ENCODE data around the gene PTPRN. TPM values are rescaled to one million over a fixed set of nuclear protein-coding genes. Genes with fewer than 3 reads are reported as not detected.
A peak's percentile ranks its signal among the peaks of the same experiment; 100 is the strongest.

Gene PTPRN
- total and polyA plus RNA-seq, 10 of the 15 experiments (the other 5 are each of a cell fraction or from before 2014, with no cell fraction given): 0.28 to 0.69 TPM; not detected in 8

GRCh38 chr2:219243291-219243761 lies 65.9 kb downstream of the PTPRN start:
- H3K27me3 ChIP-seq (replicated peaks in 1 of 2; ENCODE audit: control insufficient read depth in 2 of 2, insufficient read depth in 2 of 2, low read length in 1 of 2): no peaks in the 10 kb centered on the region
- H3K36me3 ChIP-seq (ENCODE audit: control insufficient read depth in 2 of 2, insufficient read depth in 2 of 2, low read length in 1 of 2): peaks cover 3 to 10% of the 10 kb centered on the region in 2 experiments; a peak in 3 of 4 replicates
- WGBS (ENCODE audit: insufficient coverage, insufficient replicate concordance, low lambda C conversion rate, missing lambda C conversion rate): 72% methylated on average over 27 of the region's 28 CpGs
- H3K9ac ChIP-seq (ENCODE audit: control insufficient read depth, insufficient read depth, low read length): no peak overlapping the region
- BruUV-seq (replicated peaks): no TSS peak
- POLR2A ChIA-PET: interaction anchor here (3.0 kb wide), 1 partner anchor 67 kb away, joined by 17 read pairs; the partner anchor contains the start of gene CNPPD1
- FAIRE-seq (no peak), ATAC-seq (no peak), DNase-seq (ENCODE audit: low read depth, low spot score) (no peak)
- H3K4me3 ChIP-seq: no peak overlapping the region
- H3K27ac ChIP-seq (ENCODE audit: control insufficient read depth, insufficient read depth): no peak overlapping the region
- H3K4me1 ChIP-seq (ENCODE audit: control insufficient read depth, insufficient read depth, low read length): peaks cover 28% of the 10 kb centered on the region
- H2AFZ ChIP-seq (ENCODE audit: control insufficient read depth, low read depth, low read length): no peak overlapping the region
- CTCF ChIA-PET: interaction anchor here (1.0 to 3.4 kb wide), 2 partner anchors 10 to 51 kb away, joined by 3 to 27 read pairs; partner anchors contain the start of gene TUBA4B
- intact Hi-C loops (cut with micrococcal nuclease; ENCODE audit: unreplicated experiment) (no loop called here), in situ Hi-C loops (cut with MboI) (no loop called here)
- TF ChIP-seq YBX1 (IDR thresholded peaks at IDR 0.05) (no peak), NR2C2 (IDR thresholded peaks at IDR 0.05; ENCODE audit: borderline replicate concordance, control insufficient read depth, insufficient read length, low read depth) (no peak), CBFB (IDR thresholded peaks at IDR 0.05; ENCODE audit: low read depth) (no peak), ZBTB11 (CRISPR knock-in tag; IDR thresholded peaks at IDR 0.05) (no peak), ZZZ3 (IDR thresholded peaks at IDR 0.05; ENCODE audit: control insufficient read depth, insufficient read length, low read depth) (no peak), POLR2AphosphoS5 (IDR thresholded peaks at IDR 0.05; ENCODE audit: low read length) (no peak), EED (IDR thresholded peaks at IDR 0.05; ENCODE audit: low read depth) (no peak)
- TF ChIP-seq, protein P1, sequence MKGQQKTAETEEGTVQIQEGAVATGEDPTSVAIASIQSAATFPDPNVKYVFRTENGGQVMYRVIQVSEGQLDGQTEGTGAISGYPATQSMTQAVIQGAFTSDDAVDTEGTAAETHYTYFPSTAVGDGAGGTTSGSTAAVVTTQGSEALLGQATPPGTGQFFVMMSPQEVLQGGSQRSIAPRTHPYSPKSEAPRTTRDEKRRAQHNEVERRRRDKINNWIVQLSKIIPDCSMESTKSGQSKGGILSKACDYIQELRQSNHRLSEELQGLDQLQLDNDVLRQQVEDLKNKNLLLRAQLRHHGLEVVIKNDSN (IDR thresholded peaks at IDR 0.05; ENCODE audit: borderline replicate concordance, extremely low read length, insufficient read depth, low read depth, low read length): peak; percentile 9
- TF ChIP-seq, protein P2, sequence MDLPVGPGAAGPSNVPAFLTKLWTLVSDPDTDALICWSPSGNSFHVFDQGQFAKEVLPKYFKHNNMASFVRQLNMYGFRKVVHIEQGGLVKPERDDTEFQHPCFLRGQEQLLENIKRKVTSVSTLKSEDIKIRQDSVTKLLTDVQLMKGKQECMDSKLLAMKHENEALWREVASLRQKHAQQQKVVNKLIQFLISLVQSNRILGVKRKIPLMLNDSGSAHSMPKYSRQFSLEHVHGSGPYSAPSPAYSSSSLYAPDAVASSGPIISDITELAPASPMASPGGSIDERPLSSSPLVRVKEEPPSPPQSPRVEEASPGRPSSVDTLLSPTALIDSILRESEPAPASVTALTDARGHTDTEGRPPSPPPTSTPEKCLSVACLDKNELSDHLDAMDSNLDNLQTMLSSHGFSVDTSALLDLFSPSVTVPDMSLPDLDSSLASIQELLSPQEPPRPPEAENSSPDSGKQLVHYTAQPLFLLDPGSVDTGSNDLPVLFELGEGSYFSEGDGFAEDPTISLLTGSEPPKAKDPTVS (IDR thresholded peaks at IDR 0.05; ENCODE audit: low read depth, low read length): no peak
- no peaks in the 10 kb centered on the region for H4K20me1 ChIP-seq (ENCODE audit: control insufficient read depth, insufficient read depth)
- SMC1A ChIA-PET (ENCODE audit: uncharacterized antibody, unreplicated experiment): interaction anchor here (1.2 kb wide), 1 partner anchor 11 kb away, joined by 3 read pairs; no protein-coding TSS in a partner anchor
- RAD21 ChIA-PET (ENCODE audit: unreplicated experiment): no interaction called here
- peaks cover 16% of the 10 kb centered on the region for H3K79me2 ChIP-seq (ENCODE audit: control insufficient read depth, insufficient read depth, low read length)
- H3K9me3 ChIP-seq (replicated peaks; ENCODE audit: control insufficient read depth, insufficient read depth, low read length): no peaks in the 10 kb centered on the region
- no peak overlapping the region for H3K4me2 ChIP-seq (ENCODE audit: control insufficient read depth, insufficient read depth)

MicroRNA genes within 50 kb of the gene (microRNA counts, 767-probe panel; counts per million panel counts)
- microRNA hsa-miR-153: 55.3 counts per million

Small RNA genes within 50 kb of the gene (microRNA-seq; reads per million reads assigned to microRNA genes)
- not detected for gene MIR153-1

Small RNA genes within 50 kb of the gene (small RNA-seq; reads per million reads assigned to genes)
- not detected for gene AC053503.3
- gene MIR153-1: 0.39 reads per million, percentile 3 among the genes with 10 or more reads in this experiment

Other genes starting within 250 kb of the PTPRN start
Only the 7 nearest of the 22 such genes appear.
- 3.7 and 5.1 TPM in 2 replicates for gene GLB1L, start 64.0 kb downstream of the PTPRN start, total RNA-seq (2014; rRNA removed)
- gene GLB1L, start 64.0 kb downstream of the PTPRN start, total RNA-seq (2014; rRNA removed; fragmentation: Illumina TruSeq; extraction: Trizol): 2.1 and 3.3 TPM in 2 replicates
- 2.8 and 4.5 TPM in 2 replicates for gene GLB1L, start 64.0 kb downstream of the PTPRN start, total RNA-seq (2021)
- 2.8 and 3.4 TPM in 2 replicates for gene GLB1L, start 64.0 kb downstream of the PTPRN start, polyA plus RNA-seq (2011; rRNA removed)
- 3.5 and 5.5 TPM in 2 replicates for gene GLB1L, start 64.0 kb downstream of the PTPRN start, polyA plus RNA-seq (2014; fragmentation: Illumina TruSeq; extraction: Trizol)
- 1 to 10 TPM in 1 of 2 experiments, under 1 TPM in 1; 0.29 to 1.0 TPM for gene GLB1L, start 64.0 kb downstream of the PTPRN start, polyA plus RNA-seq (2014; fragmentation: Nextera tagmentation; extraction: Ambion mirVana)
- 4.5 and 4.6 TPM in 2 replicates for gene GLB1L, start 64.0 kb downstream of the PTPRN start, polyA plus RNA-seq (2014; rRNA removed)
- 1 to 10 TPM; 1.3 to 2.6 TPM for gene GLB1L, start 64.0 kb downstream of the PTPRN start, polyA plus RNA-seq (2016; fragmentation: Nextera tagmentation; extraction: Ambion mirVana)
- gene STK16, start 63.9 kb downstream of the PTPRN start, total RNA-seq (2014; rRNA removed): 11.0 and 13.6 TPM in 2 replicates
- gene STK16, start 63.9 kb downstream of the PTPRN start, total RNA-seq (2014; rRNA removed; fragmentation: Illumina TruSeq; extraction: Trizol): 24.9 and 26.5 TPM in 2 replicates
- gene STK16, start 63.9 kb downstream of the PTPRN start, total RNA-seq (2021): 28.8 and 33.9 TPM in 2 replicates
- 30.1 and 50.1 TPM in 2 replicates for gene STK16, start 63.9 kb downstream of the PTPRN start, polyA plus RNA-seq (2011; rRNA removed)
- gene STK16, start 63.9 kb downstream of the PTPRN start, polyA plus RNA-seq (2014; fragmentation: Illumina TruSeq; extraction: Trizol): 23.0 and 45.6 TPM in 2 replicates
- gene STK16, start 63.9 kb downstream of the PTPRN start, polyA plus RNA-seq (2014; fragmentation: Nextera tagmentation; extraction: Ambion mirVana): 1 to 10 TPM; 8.4 to 9.0 TPM
- gene STK16, start 63.9 kb downstream of the PTPRN start, polyA plus RNA-seq (2014; rRNA removed): 30.8 and 31.2 TPM in 2 replicates
- gene STK16, start 63.9 kb downstream of the PTPRN start, polyA plus RNA-seq (2016; fragmentation: Nextera tagmentation; extraction: Ambion mirVana): 1 to 10 TPM; 4.3 to 5.9 TPM
- gene TUBA4B, start 56.2 kb downstream of the PTPRN start, total RNA-seq (2014; rRNA removed): not detected in 2 replicates
- not detected in 2 replicates for gene TUBA4B, start 56.2 kb downstream of the PTPRN start, total RNA-seq (2014; rRNA removed; fragmentation: Illumina TruSeq; extraction: Trizol)
- not detected in 2 replicates for gene TUBA4B, start 56.2 kb downstream of the PTPRN start, total RNA-seq (2021)
- gene TUBA4B, start 56.2 kb downstream of the PTPRN start, polyA plus RNA-seq (2011; rRNA removed): 0.07 TPM in 1 of 2 replicates, not detected in the other
- not detected in 2 replicates for gene TUBA4B, start 56.2 kb downstream of the PTPRN start, polyA plus RNA-seq (2014; fragmentation: Illumina TruSeq; extraction: Trizol)
- not detected for gene TUBA4B, start 56.2 kb downstream of the PTPRN start, polyA plus RNA-seq (2014; fragmentation: Nextera tagmentation; extraction: Ambion mirVana)
- gene TUBA4B, start 56.2 kb downstream of the PTPRN start, polyA plus RNA-seq (2014; rRNA removed): not detected in 2 replicates
- not detected for gene TUBA4B, start 56.2 kb downstream of the PTPRN start, polyA plus RNA-seq (2016; fragmentation: Nextera tagmentation; extraction: Ambion mirVana)
- 126 and 130 TPM in 2 replicates for gene TUBA4A, start 55.5 kb downstream of the PTPRN start, total RNA-seq (2014; rRNA removed)
- gene TUBA4A, start 55.5 kb downstream of the PTPRN start, total RNA-seq (2014; rRNA removed; fragmentation: Illumina TruSeq; extraction: Trizol): 81.9 and 89.4 TPM in 2 replicates
- gene TUBA4A, start 55.5 kb downstream of the PTPRN start, total RNA-seq (2021): 117 and 142 TPM in 2 replicates
- 85.4 and 270 TPM in 2 replicates for gene TUBA4A, start 55.5 kb downstream of the PTPRN start, polyA plus RNA-seq (2011; rRNA removed)
- 308 and 325 TPM in 2 replicates for gene TUBA4A, start 55.5 kb downstream of the PTPRN start, polyA plus RNA-seq (2014; fragmentation: Illumina TruSeq; extraction: Trizol)
- gene TUBA4A, start 55.5 kb downstream of the PTPRN start, polyA plus RNA-seq (2014; fragmentation: Nextera tagmentation; extraction: Ambion mirVana): 10 to 100 TPM; 58.2 to 88.6 TPM
- 118 and 122 TPM in 2 replicates for gene TUBA4A, start 55.5 kb downstream of the PTPRN start, polyA plus RNA-seq (2014; rRNA removed)
- 100 to 1,000 TPM; 229 to 254 TPM for gene TUBA4A, start 55.5 kb downstream of the PTPRN start, polyA plus RNA-seq (2016; fragmentation: Nextera tagmentation; extraction: Ambion mirVana)
- gene DNAJB2, start 30.0 kb downstream of the PTPRN start, total RNA-seq (2014; rRNA removed): 13.4 and 14.6 TPM in 2 replicates
- gene DNAJB2, start 30.0 kb downstream of the PTPRN start, total RNA-seq (2014; rRNA removed; fragmentation: Illumina TruSeq; extraction: Trizol): 9.0 and 11.7 TPM in 2 replicates
- gene DNAJB2, start 30.0 kb downstream of the PTPRN start, total RNA-seq (2021): 19.3 and 20.8 TPM in 2 replicates
- 27.4 and 36.5 TPM in 2 replicates for gene DNAJB2, start 30.0 kb downstream of the PTPRN start, polyA plus RNA-seq (2011; rRNA removed)
- gene DNAJB2, start 30.0 kb downstream of the PTPRN start, polyA plus RNA-seq (2014; fragmentation: Illumina TruSeq; extraction: Trizol): 11.1 and 16.7 TPM in 2 replicates
- under 1 TPM; 0.26 to 0.90 TPM for gene DNAJB2, start 30.0 kb downstream of the PTPRN start, polyA plus RNA-seq (2014; fragmentation: Nextera tagmentation; extraction: Ambion mirVana)
- gene DNAJB2, start 30.0 kb downstream of the PTPRN start, polyA plus RNA-seq (2014; rRNA removed): 17.7 and 22.0 TPM in 2 replicates
- gene DNAJB2, start 30.0 kb downstream of the PTPRN start, polyA plus RNA-seq (2016; fragmentation: Nextera tagmentation; extraction: Ambion mirVana): 1 to 10 TPM; 5.4 to 5.5 TPM
- not detected in 2 replicates for gene RESP18, start 23.3 kb upstream of the PTPRN start, total RNA-seq (2014; rRNA removed)
- not detected in 2 replicates for gene RESP18, start 23.3 kb upstream of the PTPRN start, total RNA-seq (2014; rRNA removed; fragmentation: Illumina TruSeq; extraction: Trizol)
- not detected in 2 replicates for gene RESP18, start 23.3 kb upstream of the PTPRN start, total RNA-seq (2021)
- not detected in 2 replicates for gene RESP18, start 23.3 kb upstream of the PTPRN start, polyA plus RNA-seq (2011; rRNA removed)
- not detected in 2 replicates for gene RESP18, start 23.3 kb upstream of the PTPRN start, polyA plus RNA-seq (2014; fragmentation: Illumina TruSeq; extraction: Trizol)
- gene RESP18, start 23.3 kb upstream of the PTPRN start, polyA plus RNA-seq (2014; fragmentation: Nextera tagmentation; extraction: Ambion mirVana): not detected
- gene RESP18, start 23.3 kb upstream of the PTPRN start, polyA plus RNA-seq (2014; rRNA removed): not detected in 2 replicates
- gene RESP18, start 23.3 kb upstream of the PTPRN start, polyA plus RNA-seq (2016; fragmentation: Nextera tagmentation; extraction: Ambion mirVana): not detected
- gene DNPEP, start 78.5 kb upstream of the PTPRN start, total RNA-seq (2014; rRNA removed): 58.1 and 66.9 TPM in 2 replicates
- gene DNPEP, start 78.5 kb upstream of the PTPRN start, total RNA-seq (2014; rRNA removed; fragmentation: Illumina TruSeq; extraction: Trizol): 32.0 and 37.8 TPM in 2 replicates
- 66.0 and 68.8 TPM in 2 replicates for gene DNPEP, start 78.5 kb upstream of the PTPRN start, total RNA-seq (2021)
- 28.2 and 62.2 TPM in 2 replicates for gene DNPEP, start 78.5 kb upstream of the PTPRN start, polyA plus RNA-seq (2011; rRNA removed)
- gene DNPEP, start 78.5 kb upstream of the PTPRN start, polyA plus RNA-seq (2014; fragmentation: Illumina TruSeq; extraction: Trizol): 22.0 and 46.1 TPM in 2 replicates
- gene DNPEP, start 78.5 kb upstream of the PTPRN start, polyA plus RNA-seq (2014; fragmentation: Nextera tagmentation; extraction: Ambion mirVana): 10 to 100 TPM; 33.1 to 56.3 TPM
- gene DNPEP, start 78.5 kb upstream of the PTPRN start, polyA plus RNA-seq (2014; rRNA removed): 66.1 and 75.1 TPM in 2 replicates
- gene DNPEP, start 78.5 kb upstream of the PTPRN start, polyA plus RNA-seq (2016; fragmentation: Nextera tagmentation; extraction: Ambion mirVana): 10 to 100 TPM; 77.8 to 82.0 TPM

Data from GM12878 (cell line).